GM08714 (cell line): ENCODE measurements around the gene DAZAP1.

Experiments
- H3K4me3 ChIP-seq: fragments of 200-500 bp; sonication (Bioruptor generic); 2 replicates; pipeline ENCODE4 v1.5.1; 2014; ENCODE audit warnings: mild to moderate bottlenecking, low read length, inconsistent platforms
- ZNF274 ChIP-seq: IDR thresholded peaks from 2 replicates; pipeline ENCODE4 v1.6.1; 2012; ENCODE audit warnings: mild to moderate bottlenecking, low read depth, low read length

Gene DAZAP1

DNA sequence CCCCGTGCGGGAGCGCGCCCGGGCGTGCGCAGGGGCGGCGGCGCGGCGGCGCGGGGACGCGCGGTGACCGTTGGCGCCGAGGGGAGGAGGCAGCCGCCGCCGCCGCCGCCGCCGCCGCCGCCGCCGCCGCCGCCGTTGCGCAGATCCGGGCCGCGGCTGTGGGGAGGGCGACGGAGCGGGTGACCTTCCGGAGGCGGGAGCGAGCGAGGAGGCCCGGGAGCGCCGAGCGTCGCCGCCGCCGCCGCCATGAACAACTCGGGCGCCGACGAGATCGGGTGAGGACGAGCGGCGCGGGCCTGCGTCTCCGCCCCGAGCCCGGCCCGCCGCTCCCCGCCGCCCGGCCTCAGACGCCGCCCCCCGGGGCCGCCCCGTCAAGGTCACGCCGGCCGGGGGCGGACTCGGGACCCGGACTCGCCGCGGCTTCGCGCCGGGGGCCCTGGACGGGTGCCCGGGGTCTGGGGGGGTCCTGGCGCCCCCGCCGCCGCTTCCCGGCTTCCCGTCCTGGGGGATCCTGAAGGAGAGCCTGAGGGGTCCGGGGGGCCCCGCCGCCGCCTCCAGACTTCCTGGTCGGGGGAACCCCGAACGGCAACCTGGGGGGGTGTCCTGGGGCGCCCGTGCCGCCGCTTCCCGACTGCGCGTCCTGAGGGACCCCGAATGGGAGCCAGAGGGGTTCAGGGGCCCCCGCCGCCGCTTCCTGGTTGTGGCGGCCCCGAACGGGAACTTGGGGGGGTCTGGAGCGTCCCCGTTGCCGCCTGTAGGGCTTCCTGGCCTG lies at the start of gene DAZAP1:
TSS of gene DAZAP1 (plus strand) at position 59 of the 772 bp plus-strand sequence. CDS start at position 247, 188 bp downstream.
- H3K4me3 ChIP-seq: peak within 1 kb of the TSS; percentile 80
- TF ChIP-seq ZNF274: no peak

DNA sequence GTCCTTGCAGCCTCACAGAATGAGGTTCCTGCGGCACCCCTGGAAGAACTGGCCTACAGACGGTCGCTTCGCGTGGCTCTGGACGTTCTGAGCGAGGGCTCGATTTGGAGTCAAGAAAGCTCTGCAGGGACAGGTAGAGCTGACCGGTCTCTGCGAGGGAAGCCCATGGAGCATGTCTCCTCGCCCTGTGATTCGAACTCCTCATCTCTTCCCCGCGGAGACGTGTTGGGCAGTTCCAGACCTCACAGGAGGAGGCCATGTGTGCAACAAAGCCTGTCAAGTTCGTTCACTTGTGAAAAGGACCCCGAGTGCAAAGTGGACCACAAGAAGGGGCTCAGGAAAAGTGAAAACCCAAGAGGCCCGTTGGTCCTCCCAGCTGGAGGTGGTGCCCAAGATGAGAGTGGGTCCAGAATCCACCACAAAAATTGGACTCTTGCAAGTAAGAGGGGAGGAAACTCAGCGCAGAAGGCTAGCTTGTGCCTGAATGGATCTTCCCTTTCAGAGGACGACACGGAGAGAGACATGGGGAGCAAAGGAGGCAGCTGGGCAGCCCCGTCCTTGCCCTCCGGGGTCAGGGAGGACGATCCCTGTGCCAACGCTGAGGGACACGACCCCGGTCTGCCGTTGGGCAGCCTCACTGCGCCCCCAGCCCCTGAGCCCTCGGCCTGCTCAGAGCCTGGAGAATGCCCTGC lies 47.1 kb upstream of the DAZAP1 start:
- TF ChIP-seq ZNF274: no peak
- H3K4me3 ChIP-seq: no peak overlapping the region

DNA sequence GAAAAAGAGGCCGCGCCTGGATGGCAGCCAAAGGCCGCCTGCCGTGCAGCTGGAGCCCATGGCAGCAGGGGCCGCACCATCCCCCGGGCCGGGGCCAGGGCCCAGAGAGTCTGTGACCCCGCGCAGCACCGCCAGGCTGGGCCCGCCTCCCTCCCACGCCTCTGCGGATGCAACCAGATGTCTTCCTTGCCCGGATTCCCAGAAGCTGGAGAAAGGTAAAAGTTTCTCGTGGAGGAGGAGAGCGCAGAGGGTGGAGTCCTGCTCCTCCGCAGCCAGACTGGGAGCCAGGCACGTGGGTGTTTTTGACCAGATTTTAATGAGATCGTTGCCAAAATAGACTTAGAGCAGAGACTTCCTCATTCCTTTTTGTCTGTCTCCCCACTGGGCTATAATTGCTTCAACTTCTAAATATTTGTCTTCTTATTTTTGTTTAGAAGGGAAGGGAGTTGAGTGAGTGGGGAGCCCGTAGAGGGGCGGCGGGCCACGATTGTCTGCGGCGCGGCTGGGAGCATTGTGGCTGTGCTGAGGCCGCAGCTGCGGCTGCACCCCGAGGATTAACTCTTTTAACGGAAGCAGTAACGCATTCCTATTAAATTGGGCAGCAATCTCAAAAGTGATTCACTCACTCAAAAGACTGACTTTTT lies 46.4 kb upstream of the DAZAP1 start:
- TF ChIP-seq ZNF274: no peak
- no peak overlapping the region for H3K4me3 ChIP-seq

- no peak for TF ChIP-seq ZNF274
- peak overlapping the region; percentile 19; the same call in 1 of the 2 replicates for H3K4me3 ChIP-seq
These were observed 45.6 kb upstream of the DAZAP1 start for GRCh38 chr19:1361601-1362386.

DNA sequence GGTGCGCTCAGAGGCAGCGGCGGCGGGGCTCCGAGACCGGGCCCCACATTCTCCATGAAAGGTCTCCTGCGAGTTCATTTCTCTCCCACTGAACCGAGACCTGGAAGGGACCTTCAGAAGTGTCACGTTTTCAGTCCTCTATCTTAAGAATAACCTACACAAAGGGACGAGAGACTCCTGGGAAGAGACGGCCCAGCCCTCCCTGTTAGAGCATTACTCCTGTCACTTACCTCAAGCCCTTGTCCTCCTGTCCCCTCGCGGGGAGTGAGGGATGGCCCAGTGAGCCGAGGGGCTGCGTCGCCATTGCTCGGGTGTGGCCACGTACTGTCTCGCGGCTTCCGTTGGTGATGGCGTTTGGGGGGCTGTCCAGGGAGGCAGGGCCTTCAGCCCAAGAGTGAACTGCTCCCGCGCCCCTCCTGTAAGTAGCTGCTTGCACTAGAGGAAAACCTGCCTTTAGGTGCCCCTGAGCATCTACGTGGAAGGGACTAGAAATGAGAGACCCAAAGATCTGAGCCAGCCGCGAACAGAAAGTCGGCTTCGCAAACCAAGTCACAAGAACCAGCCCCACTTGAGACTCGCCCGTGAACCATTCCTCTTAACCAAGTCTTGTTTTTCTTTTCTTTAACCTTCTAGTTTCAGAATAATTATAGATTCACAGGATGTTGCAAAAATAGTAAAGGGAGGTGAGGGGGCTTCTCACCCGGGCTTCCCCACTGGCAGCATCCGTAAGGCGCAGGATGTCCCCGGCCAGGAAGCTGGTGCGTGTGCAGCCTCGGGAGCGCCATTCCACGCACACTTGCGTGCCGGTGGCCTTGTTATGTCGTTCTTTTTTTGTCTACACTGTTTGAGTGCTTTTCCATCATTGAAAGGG lies 44.8 kb upstream of the DAZAP1 start:
- H3K4me3 ChIP-seq: peak overlapping the region; percentile 34; the same call in 1 of the 2 replicates

GRCh38 chr19:1363599-1363998 lies 43.8 kb upstream of the DAZAP1 start:
- peak overlapping the region; percentile 34; the same call in 1 of the 2 replicates for H3K4me3 ChIP-seq

More for the DNA sequence above, 44.8 kb upstream of the DAZAP1 start:
- TF ChIP-seq ZNF274: no peak

DNA sequence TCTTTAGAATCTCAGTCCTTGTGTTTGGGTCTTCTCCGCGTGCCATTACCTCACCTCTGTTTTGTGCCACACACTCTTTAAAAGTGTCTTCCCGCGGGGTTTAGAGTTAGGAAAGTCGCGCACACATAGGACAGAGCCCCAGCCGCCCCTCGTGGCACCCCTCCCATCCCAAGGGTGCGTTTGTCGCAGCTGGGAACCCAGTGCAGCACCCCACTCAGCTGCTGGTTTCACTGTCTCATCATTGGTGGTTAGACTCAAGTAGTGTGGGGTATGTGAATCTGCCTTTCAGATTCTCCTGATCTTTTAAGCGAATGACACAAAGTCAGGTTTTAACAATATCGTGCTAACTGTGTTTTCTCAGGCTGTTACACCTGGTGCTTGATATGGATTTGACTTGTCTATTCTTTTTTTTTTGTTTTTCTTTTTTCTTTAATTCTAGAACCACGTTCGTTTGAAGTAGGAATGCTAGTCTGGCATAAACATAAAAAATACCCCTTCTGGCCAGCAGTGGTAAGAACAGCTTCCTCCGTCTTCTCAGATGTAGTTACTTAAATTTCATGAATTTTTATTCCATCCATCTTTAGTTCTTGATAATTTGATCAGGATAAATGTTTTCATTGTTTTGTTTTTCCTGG lies 43.2 kb upstream of the DAZAP1 start:
- no peak for TF ChIP-seq ZNF274
- no peak overlapping the region; the same call in 1 of the 2 replicates for H3K4me3 ChIP-seq

More at GRCh38 chr19:1363599-1363998, 43.8 kb upstream of the DAZAP1 start:
- TF ChIP-seq ZNF274: no peak

DNA sequence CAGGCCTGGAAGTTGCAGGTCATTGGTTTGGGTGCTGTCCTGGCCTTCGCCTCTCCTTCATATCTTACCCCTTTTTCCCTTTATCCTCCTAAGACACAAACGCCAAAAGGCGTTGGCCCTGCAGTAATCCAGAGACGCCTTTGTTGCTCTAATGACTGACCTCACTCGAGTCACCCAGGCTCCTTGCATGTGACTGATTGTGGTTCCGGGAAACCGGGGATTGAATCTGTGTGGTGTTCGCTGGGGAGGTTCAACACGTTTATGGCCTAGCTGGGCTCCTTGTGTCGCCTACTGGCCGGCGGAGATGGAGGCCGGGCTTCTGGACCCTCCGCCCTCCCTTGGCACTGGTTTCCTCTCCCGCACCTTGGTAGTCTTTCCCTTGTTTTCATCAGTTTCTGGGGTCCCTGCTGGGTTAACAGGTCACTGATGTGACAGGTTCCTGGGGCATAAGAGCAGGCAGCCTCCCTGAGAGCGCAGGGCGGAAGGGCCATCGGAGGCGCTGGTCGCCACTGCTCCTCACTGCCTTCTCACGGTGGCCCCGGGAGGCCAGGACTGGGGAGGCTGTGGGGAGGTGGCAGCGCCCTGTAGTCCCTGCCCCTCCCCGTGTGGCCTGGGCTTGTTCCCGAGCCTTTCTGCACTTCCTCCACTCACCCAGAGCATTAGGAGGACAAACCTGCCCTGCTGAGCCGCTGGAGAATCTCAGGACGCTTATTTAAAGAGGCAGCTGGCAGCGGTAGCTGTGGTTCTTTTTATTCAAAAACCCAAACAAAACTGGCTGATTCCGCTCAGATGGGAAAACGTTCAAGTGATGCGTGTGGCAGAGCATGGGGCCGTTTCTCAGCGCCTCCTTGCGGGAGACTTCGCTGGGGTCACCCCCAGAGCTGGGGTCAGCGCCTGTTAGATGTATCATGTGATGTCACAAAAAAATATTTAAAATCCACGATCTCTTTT lies 41.8 kb upstream of the DAZAP1 start:
- TF ChIP-seq ZNF274: no peak
- H3K4me3 ChIP-seq: no peak overlapping the region

DNA sequence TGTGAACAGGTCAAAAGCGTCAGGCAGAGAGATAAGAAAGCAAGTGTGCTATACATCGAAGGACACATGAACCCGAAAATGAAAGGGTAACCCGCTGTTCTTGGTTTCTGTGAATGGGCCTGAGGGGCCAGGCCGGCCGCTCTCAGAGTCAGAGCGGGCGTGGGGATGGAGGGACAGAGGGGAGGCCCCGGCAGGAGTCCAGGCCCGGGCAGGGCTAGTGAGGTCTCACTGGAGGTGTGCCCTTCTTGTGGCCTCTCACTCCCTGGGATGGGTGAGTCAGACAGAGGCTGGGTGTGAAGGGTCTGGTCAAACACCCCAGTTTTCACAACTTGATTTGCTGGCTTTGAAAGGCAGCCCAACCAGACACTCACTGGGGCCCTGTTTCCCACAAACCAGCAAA lies 41.1 kb upstream of the DAZAP1 start:
- no peak for TF ChIP-seq ZNF274
- H3K4me3 ChIP-seq: no peak overlapping the region

DNA sequence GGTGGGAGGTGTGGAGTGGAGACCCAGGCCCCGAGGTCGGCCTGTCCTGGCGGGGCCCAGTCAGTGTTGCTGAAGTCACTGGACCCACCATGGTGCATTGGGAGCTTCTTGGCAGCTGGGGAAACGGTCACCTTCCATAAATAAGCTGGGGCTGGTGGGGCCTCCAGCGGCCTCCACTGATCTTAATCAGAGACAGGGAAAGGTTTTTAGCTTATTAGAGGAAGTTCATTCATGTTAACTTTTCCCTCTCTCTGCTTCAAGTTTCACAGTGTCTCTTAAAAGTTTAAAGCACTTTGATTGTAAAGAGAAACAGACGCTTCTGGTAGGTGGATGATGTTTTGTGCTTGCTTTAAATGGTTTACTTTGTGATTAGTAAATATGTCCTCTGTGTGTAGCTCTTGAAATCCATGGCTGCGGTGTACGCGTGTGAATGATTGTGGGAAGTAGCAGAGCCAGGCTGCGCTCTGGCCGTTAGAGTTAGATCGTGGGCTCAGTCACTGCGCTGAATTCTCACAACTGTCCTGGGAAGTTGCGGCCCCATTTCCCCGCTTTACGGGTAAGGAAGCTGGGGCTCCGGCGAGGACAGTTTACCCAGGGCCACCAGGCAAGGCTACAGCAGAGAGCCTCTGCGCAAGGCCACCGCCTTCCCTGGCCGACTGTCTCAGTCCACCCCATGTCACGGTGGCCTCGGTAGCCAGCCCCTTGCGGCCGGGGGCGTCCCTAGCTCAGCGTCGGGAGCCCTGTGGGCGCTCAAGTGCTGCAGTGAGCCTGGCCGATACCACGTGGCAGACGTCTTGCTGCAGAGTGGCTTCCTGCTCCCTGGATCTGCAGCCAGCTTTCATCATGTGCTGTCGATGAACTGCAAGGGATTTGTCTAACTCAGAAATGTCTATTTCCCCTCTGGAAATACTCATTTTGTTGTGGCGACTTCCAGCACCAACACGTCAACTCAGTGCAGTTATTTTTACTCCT lies 40.2 kb upstream of the DAZAP1 start:
- TF ChIP-seq ZNF274: no peak
- no peak overlapping the region for H3K4me3 ChIP-seq
